Activated CD8-positive, alpha-beta memory T cell treated with anti-CD3 and anti-CD28 coated beads for 1 hour (primary cell): ENCODE measurements around the gene AMPD3.

ENCODE experiments used
- DNase-seq, 2 donors: peaks; one replicate each; pipeline ENCODE4 v3.0.0-alpha.2; 2020; ENCODE audit warnings: low read depth in 1 of 2; ENCODE audit errors: extremely low read depth in 1 of 2

The AMPD3 gene

GRCh38 chr11:10454878-10455631 is at the start of gene AMPD3:
AMPD3 (plus strand) TSS chr11:10455264; CDS start chr11:10461520, 6,256 bp downstream.
- no peak for DNase-seq

DNA sequence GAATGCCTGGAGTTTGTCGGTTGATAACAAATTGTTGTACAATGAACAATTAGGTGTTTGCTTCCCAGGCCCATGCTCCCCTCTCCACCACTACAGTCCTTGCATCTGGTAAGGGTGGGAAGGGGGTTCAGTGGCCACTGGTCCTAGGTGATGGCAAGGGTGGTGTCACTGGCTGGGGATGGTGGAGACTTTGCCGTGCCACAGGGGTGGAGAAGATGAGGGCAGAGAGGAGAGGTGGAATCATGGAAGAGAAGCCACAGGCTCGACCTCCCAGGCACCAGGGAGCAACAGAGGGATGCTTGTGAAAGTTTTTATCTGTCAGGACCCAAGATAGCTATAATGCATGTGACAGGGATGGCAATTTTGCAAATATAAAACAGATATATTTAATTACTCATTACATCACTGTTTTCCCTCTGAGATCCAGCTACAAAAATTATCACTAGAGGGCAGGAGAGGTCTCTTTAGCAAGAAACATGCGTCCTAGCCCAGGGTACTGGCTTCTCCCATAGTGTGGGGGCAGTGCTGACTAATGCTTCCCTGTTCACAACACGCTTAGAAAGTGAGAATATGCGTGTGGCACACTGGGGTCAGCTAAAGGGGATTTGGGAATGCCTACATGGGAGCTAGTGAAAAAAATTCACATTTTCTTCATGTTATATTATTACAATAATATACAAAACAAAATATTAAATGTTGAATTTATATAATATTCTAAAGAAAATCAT is 49.0 kb upstream of the AMPD3 start:
- DNase-seq, result peak; percentile 7 to 16

GRCh38 chr11:10407055-10407454 is 48.0 kb upstream of the AMPD3 start:
- DNase-seq, result no peak

DNA sequence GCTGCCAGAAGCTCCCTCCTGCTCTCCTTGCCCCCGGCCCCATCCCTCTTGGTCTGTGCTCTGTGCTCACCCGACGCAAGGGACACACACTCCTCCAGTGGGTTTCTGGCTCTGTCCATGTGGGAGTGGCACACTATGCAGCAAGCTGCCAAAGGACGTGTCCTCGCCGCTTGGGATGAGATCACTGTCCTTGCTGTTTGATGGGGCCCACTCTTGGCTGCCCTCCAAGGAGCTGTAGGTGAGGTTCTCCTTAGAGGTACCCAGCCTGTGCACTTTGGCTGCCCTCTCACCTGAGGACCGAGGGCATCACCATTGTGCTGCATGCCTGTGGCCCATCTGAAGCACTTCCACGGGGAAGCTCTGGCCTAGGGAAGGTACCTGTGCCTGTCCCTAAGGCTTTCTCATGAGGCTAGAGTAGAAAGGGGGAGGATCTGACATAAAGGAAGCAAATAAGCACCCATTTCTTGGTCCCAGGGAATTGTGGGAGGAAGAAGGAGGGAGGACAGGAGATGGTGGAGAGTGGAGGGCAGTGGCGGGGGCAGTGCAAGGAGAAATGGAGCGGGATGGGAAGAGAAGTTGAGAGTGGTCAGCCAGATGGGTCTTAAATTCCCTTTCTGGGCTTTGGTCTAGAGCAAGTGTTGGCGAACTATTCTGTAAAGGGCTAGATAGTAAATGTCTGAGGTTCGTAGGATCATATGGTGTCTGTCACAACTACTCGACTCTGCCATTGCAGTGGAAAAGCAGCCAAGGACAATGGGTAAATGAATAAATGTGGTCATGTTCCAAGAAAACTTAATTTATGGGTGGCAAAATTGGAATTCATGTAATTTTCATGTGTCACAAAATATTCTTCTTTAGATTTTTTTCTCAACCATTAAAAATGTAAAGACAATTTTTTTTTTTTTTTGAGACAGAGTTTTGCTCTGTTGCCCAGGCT is 47.0 kb upstream of the AMPD3 start:
- DNase-seq, result no peak

GRCh38 chr11:10409207-10409661 is 45.8 kb upstream of the AMPD3 start:
- no peak for DNase-seq

DNA sequence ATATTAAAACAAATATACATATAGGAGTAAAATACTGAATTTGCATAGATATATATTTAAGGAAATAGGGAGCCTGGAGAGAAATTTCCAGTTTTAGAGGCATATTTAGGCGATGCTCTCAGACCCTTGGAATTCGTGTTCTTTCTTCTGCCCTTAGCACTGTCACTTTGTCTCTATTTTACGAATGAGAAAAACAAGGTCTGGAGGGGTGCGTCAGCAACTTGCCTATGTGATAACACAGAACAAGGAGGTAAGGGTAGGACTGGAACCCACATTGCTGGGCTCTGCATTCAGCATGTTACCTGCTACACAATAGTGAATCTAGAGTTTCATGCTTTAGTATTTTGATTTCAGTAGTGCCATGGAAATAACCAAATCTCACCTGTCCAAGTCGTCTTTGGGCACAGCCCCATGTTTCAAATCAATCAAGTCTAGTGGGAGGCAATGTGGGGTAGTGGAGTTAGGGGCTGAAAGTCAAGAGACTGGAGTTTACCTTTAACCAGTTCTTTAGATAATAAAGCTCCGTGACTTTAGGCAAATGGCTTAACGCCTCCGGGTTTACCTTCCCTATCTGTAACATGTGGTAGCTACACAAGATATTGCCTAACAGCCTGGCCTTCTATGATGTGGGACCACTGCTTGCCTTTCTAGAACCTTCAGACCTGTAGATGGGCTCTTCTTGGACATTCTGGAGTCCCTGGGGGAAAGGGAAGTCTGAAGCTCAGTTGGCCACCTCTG is 44.8 kb upstream of the AMPD3 start:
- DNase-seq, result no peak

DNA sequence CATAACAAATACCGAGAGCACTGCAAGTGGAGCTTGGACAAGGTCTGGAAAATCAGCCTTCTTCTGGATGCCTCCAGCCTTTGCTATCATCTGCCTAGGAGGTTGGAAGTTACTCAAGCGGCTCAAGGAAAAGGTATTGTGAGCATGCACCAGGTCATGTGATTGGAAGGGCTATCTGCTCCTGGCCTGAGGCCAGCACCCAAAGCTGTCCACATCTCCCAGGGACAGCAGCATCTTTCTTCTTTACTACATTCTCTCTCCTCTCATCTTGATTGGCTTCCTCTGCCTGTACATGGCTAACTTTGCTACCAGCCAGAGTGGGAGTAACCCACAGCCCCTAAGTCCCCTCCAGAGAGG is 44.2 kb upstream of the AMPD3 start:
- DNase-seq, result no peak

GRCh38 chr11:10412266-10412665 is 42.8 kb upstream of the AMPD3 start:
- no peak for DNase-seq

GRCh38 chr11:10413268-10413667 is 41.8 kb upstream of the AMPD3 start:
- peak in 1 of 2 donors; percentile 19 for DNase-seq

GRCh38 chr11:10414181-10414580 is 40.9 kb upstream of the AMPD3 start:
- DNase-seq, result no peak

DNA sequence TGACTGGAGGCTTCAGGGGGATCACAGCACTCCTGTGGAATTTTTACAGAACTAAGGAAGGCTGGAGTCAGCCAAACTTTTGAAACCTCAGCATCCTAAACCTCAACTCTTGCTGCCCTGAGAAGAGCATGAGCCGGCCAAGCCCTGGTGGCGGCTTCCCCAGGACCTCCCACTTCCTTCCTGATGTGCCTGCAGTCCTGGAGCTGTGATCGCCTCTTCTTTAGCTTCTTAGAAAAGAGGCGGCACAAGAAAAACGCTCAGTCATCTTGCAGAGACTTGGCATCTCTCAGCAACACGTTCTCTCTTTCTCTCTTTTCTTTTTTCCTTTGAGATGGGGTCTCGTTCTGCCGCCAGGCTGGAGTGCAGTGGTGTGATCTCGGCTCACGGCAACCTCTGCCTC is 40.4 kb upstream of the AMPD3 start:
- no peak for DNase-seq

- no peak for DNase-seq
Observed at GRCh38 chr11:10415817-10416392, 39.2 kb upstream of the AMPD3 start.

GRCh38 chr11:10418259-10418949 is 36.7 kb upstream of the AMPD3 start:
- DNase-seq, result no peak

- no peak for DNase-seq
Observed at GRCh38 chr11:10418950-10419310, 36.1 kb upstream of the AMPD3 start.

- no peak for DNase-seq
Observed at GRCh38 chr11:10426475-10426874, 28.6 kb upstream of the AMPD3 start.

DNA sequence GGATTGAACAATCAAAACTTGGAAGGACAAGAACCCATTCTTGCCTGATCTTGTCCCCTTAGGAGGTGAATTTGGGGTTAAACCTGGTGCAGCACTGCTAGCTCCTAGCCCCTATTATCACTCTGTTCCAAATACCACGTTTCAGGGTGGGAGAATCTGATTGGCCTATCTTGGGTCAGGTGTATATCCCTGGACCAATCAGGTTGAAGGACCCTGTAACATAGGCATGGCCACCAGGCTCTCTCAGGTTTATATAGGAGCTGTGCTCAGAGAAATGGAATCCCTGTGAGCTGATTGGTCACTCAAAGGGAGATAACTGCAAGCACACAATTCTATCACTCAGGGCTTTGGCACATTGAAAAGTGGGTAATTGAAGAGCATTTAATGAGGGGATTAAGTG is 26.6 kb upstream of the AMPD3 start:
- DNase-seq, result no peak

GRCh38 chr11:10429526-10429925 is 25.5 kb upstream of the AMPD3 start:
- no peak for DNase-seq

GRCh38 chr11:10432493-10432892 is 22.6 kb upstream of the AMPD3 start:
- DNase-seq, result no peak

GRCh38 chr11:10432971-10433370 is 22.1 kb upstream of the AMPD3 start:
- DNase-seq, result no peak

GRCh38 chr11:10436224-10436623 is 18.8 kb upstream of the AMPD3 start:
- DNase-seq, result no peak
